Thyroid gland (tissue), 4 donors: Measurements from ENCODE around the gene NECTIN1.

Experiments
- CTCF ChIP-seq, 6 experiments: fragments of 200-600 bp in 3 of 6; fragments of 450-650 bp in 3 of 6; sonication (generic) in 3 of 6; IDR thresholded peaks; one replicate each; pipeline ENCODE4 v1.5.1; 2016 to 2019; ENCODE audit warnings: antibody characterized with exemption in 6 of 6, mild to moderate bottlenecking in 2 of 6, inconsistent platforms in 1 of 6, moderate library complexity in 1 of 6
- POLR2A ChIP-seq, 2 donors: fragments of 450-650 bp; IDR thresholded peaks; one replicate each; pipeline ENCODE4 v1.6.1; 2017; ENCODE audit warnings: antibody characterized with exemption in 2 of 2, mild to moderate bottlenecking in 2 of 2, moderate library complexity in 1 of 2

GRCh38 chr11:119710417-119710816 is 18.6 kb downstream of the NECTIN1 start:
- TF ChIP-seq CTCF (IDR thresholded peaks at IDR 0.05) (no peak), POLR2A (IDR thresholded peaks at IDR 0.05) (no peak)
